ENCODE measurements around the gene DGKI.
"Not testable (repeated sequence)": the region's sequence is repeated elsewhere in the genome, so short reads cannot be mapped to it uniquely, and the experiment has no call there.

- TF ChIP-seq BHLHE40 (IDR thresholded peaks at IDR 0.05; ENCODE audit: borderline replicate concordance); FOXA1 (IDR thresholded peaks at IDR 0.05); ARNT (IDR thresholded peaks at IDR 0.05); FOXM1 (IDR thresholded peaks at IDR 0.05; ENCODE audit: borderline replicate concordance): not testable (repeated sequence)
Observed at GRCh38 chr7:137831555-137831954, 15.2 kb downstream of the DGKI start.
